ENCODE measurements around the gene HACE1.
"Not testable (repeated sequence)": the region's sequence is repeated elsewhere in the genome, so short reads cannot be mapped to it uniquely, and the experiment has no call there.

HACE1 gene

DNA sequence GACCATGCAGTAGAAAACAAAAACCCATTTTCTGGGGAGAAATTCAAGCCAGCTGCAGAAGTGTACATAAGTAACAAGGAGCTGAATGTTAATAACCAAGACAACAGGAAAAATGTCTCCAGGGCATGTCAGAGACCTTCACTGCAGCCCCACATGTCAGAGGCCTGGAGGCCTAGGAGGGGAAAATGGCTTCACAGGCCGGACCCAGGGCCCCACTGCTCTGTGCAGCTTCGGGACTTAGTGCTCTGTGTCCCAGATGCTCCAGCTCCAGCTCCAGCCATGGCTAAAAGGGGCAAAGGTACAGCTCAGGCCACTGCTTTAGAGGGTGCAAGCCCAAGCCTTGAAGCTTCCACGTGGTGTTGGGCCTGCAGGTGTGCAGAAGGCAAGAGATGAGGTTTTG lies 43.6 kb downstream of the HACE1 start:
- no peaks in the 10 kb centered on the region for H3K27me3 ChIP-seq (replicated peaks; ENCODE audit: control insufficient read depth, insufficient read depth, low read length)
- H3K4me3 ChIP-seq (replicated peaks; ENCODE audit: low read depth, low read length) = no peak overlapping the region

DNA sequence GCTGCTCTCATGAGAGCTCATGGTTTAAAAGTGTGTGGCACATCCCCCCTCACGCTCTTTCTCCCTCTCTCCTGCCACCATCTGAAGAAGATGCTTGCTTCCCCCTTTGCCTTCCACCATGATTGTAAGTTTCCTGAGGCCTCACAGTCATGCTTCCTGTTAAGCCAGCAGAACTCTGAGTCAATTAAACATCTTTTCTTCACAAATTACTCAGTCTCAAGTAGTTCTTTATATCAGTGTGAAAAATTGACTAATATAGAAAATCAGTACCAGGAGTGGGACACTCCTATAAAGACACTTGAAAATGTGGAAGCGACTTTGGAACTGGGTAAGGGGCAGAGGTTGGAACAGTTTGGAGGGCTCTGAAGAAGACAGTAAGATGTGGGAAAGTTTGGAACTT lies 45.0 kb downstream of the HACE1 start:
- no peak overlapping the region for H3K4me3 ChIP-seq (replicated peaks; ENCODE audit: low read depth, low read length)
- no peaks in the 10 kb centered on the region for H3K36me3 ChIP-seq (ENCODE audit: control insufficient read depth, insufficient read depth, low read length)
- no peaks in the 10 kb centered on the region for H3K27me3 ChIP-seq (replicated peaks; ENCODE audit: control insufficient read depth, insufficient read depth, low read length)
- no peak for DNase-seq (ENCODE audit: extremely low read depth, insufficient read length)
- TF ChIP-seq, protein P1, sequence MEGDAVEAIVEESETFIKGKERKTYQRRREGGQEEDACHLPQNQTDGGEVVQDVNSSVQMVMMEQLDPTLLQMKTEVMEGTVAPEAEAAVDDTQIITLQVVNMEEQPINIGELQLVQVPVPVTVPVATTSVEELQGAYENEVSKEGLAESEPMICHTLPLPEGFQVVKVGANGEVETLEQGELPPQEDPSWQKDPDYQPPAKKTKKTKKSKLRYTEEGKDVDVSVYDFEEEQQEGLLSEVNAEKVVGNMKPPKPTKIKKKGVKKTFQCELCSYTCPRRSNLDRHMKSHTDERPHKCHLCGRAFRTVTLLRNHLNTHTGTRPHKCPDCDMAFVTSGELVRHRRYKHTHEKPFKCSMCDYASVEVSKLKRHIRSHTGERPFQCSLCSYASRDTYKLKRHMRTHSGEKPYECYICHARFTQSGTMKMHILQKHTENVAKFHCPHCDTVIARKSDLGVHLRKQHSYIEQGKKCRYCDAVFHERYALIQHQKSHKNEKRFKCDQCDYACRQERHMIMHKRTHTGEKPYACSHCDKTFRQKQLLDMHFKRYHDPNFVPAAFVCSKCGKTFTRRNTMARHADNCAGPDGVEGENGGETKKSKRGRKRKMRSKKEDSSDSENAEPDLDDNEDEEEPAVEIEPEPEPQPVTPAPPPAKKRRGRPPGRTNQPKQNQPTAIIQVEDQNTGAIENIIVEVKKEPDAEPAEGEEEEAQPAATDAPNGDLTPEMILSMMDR (IDR thresholded peaks at IDR 0.05; ENCODE audit: insufficient read depth, low read length, poor library complexity, severe bottlenecking) = no peak

More for the DNA sequence above, 43.6 kb downstream of the HACE1 start:
- TF ChIP-seq, protein P1 (IDR thresholded peaks at IDR 0.05; ENCODE audit: insufficient read depth, low read length, poor library complexity, severe bottlenecking) = no peak
- no peaks in the 10 kb centered on the region for H3K36me3 ChIP-seq (ENCODE audit: control insufficient read depth, insufficient read depth, low read length)
- no peak for DNase-seq (ENCODE audit: extremely low read depth, insufficient read length)

DNA sequence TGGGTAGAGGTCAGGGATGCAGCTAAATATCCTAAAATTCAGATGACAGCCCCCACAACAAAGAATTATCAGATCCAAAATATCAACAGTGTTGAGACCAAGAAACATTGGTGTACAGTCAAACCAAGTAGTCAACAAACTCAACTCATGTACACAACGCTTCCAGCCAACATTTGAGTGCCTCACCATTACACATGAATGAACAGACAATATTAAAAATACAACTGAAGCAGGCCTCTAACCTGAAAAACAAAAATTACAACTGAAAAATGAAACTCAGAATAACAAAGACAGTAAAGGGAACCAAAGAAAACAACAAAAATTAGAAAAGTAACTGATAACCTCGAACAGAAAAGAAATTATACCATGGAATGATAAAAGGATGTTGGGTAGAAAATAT lies 46.2 kb downstream of the HACE1 start:
- TF ChIP-seq, protein P1 (IDR thresholded peaks at IDR 0.05; ENCODE audit: insufficient read depth, low read length, poor library complexity, severe bottlenecking) = no peak
- H3K27me3 ChIP-seq (replicated peaks; ENCODE audit: control insufficient read depth, insufficient read depth, low read length) = no peaks in the 10 kb centered on the region
- H3K4me3 ChIP-seq (replicated peaks; ENCODE audit: low read depth, low read length) = no peak overlapping the region
- DNase-seq (ENCODE audit: extremely low read depth, insufficient read length) = no peak
- no peaks in the 10 kb centered on the region for H3K36me3 ChIP-seq (ENCODE audit: control insufficient read depth, insufficient read depth, low read length)

DNA sequence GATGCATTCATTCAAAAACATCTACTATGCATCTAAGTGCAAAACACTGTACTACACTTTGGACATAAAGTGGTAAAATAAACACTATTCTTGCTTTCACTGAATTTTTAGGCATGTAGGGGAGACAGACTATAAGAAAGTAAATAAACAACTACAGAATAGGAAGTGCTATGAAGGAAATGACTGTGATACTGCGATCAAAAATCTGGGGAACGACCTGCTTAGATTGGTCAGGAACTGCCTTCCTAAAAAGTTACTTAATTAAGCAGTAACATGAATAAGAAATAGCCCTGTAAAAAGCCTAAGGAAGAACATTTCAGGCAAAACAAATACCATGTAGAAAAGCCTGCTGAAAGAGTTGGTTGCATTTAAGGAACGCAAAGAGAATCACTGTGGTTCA lies 50.6 kb downstream of the HACE1 start:
- Histone ChIP-seq H3K27me3 (replicated peaks; ENCODE audit: control insufficient read depth, insufficient read depth, low read length) (no peaks in the 10 kb centered on the region), H3K36me3 (ENCODE audit: control insufficient read depth, insufficient read depth, low read length) (no peaks in the 10 kb centered on the region), H3K4me3 (replicated peaks; ENCODE audit: low read depth, low read length) (no peak overlapping the region)
- TF ChIP-seq, protein P1 (IDR thresholded peaks at IDR 0.05; ENCODE audit: insufficient read depth, low read length, poor library complexity, severe bottlenecking) = no peak
- DNase-seq (ENCODE audit: extremely low read depth, insufficient read length) = no peak

- DNase-seq (ENCODE audit: extremely low read depth, insufficient read length); H3K36me3 ChIP-seq (ENCODE audit: control insufficient read depth, insufficient read depth, low read length); H3K4me3 ChIP-seq (replicated peaks; ENCODE audit: low read depth, low read length); H3K27me3 ChIP-seq (replicated peaks; ENCODE audit: control insufficient read depth, insufficient read depth, low read length): not testable (repeated sequence)
Measured at GRCh38 chr6:104805335-104805734, 54.4 kb downstream of the HACE1 start.

DNA sequence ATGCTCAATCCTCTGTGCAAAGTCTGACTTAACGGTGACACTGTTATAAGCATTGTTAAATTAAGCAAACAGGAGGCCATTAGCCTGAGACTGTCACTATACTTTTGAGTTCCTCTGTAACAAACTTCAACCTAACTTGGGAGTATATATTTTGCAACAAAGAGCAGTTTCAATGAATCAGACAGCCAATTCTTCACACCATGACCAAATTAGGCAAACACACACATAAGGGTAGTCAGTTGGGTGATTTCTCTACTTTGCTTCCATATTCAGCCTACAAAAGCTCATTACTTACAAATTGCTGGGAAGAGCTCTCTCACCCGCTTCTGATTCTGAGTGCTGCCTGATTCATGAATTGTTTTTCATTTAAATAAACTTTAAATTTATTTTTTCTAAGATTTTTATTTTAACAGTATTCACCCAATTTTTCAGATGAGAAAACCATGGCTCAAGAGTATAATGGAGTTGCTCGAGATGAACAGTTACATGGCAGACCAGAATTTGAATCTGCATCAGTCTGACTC lies 60.5 kb downstream of the HACE1 start:
- DNase-seq (ENCODE audit: extremely low read depth, insufficient read length) = no peak
- H3K27me3 ChIP-seq (replicated peaks; ENCODE audit: control insufficient read depth, insufficient read depth, low read length) = no peaks in the 10 kb centered on the region
- no peaks in the 10 kb centered on the region for H3K36me3 ChIP-seq (ENCODE audit: control insufficient read depth, insufficient read depth, low read length)
- TF ChIP-seq, protein P1 (IDR thresholded peaks at IDR 0.05; ENCODE audit: insufficient read depth, low read length, poor library complexity, severe bottlenecking) = no peak
- no peak overlapping the region for H3K4me3 ChIP-seq (replicated peaks; ENCODE audit: low read depth, low read length)
